Measurements from ENCODE around the gene CD4. TPM values are rescaled to one million over a fixed set of nuclear protein-coding genes. Genes with fewer than 3 reads are reported as not detected.

Gene CD4
- total RNA-seq, 2 donors from 2014 or later = 0.77 to 1.3 TPM

DNA sequence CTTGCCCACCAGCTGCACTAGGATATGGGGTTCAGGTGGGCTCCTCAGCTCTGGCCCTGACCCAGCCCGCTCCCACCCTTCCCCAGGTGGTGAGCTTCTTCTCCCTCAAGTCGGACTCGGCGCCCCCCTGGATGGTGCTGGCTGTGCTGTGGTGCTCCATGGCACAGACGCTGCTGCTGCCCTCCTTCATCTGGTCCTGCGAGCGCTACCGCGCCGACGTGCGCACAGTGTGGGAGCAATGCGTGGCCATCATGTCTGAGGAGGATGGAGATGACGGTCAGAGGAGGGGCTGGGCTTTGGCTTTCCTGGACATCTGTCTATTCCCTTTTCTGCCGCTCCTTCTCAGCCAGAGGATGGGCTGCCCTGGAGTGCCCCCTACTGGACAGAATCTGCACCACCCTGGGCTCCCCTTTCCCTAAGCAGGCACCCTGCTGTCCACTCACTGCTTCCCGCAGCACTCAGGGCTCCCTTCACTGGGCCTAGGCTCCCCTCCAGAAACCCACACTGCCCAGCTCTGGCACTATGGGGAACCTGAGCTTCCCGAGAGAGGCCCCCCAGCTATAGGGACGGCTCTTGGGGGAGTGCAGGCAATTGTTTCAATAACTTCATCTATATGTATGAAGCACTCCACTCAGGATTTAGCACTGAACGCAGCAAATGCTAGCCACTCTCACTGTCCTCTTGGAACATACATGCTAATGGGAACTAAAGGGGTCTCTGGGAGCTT lies 36.2 kb downstream of the CD4 start:
- peak; percentile 98 for DNase-seq
- no peaks in the 10 kb centered on the region for H3K36me3 Mint-ChIP-seq (ENCODE audit: low read depth)
- Histone ChIP-seq H3K27me3 (ENCODE audit: control insufficient read depth, insufficient read depth, low read length, poor library complexity, severe bottlenecking) (peaks cover 19% of the 10 kb centered on the region), H3K36me3 (ENCODE audit: control insufficient read depth, insufficient read depth, low read length) (no peaks in the 10 kb centered on the region), H3K9me3 (ENCODE audit: control insufficient read depth, low read length) (no peaks in the 10 kb centered on the region), H3K9ac (ENCODE audit: extremely low read depth, low read length, poor library complexity, severe bottlenecking) (no peak overlapping the region), H3K27ac (ENCODE audit: low read depth, low read length) (no peak overlapping the region), H3K4me1 (ENCODE audit: control insufficient read depth, insufficient read depth, low read length) (peaks cover 2% of the 10 kb centered on the region), H3K4me3 (ENCODE audit: low read length) (no peak overlapping the region)
- WGBS, 2 experiments (ENCODE audit: insufficient coverage in 1 of 2, insufficient read length in 1 of 2) = 9 to 17% methylated on average over 13 to 19 of the region's 19 CpGs
- peak; percentile 100 for TF ChIP-seq CTCF (conservative IDR thresholded peaks at IDR 0.05)
- peak overlapping the region; percentile 48 for H3K4me3 Mint-ChIP-seq
- no peaks in the 10 kb centered on the region for H3K9me3 Mint-ChIP-seq
- peaks cover 70% of the 10 kb centered on the region for H3K27me3 Mint-ChIP-seq (ENCODE audit: insufficient read depth)
- H3K4me1 Mint-ChIP-seq = peaks cover 36% of the 10 kb centered on the region
- no peak overlapping the region for H3K27ac Mint-ChIP-seq

- peaks cover 6% of the 10 kb centered on the region for H3K36me3 Mint-ChIP-seq (ENCODE audit: low read depth)
- no peak overlapping the region for H3K27ac ChIP-seq (ENCODE audit: low read depth, low read length)
- 79 to 84% methylated on average over 15 to 17 of the region's 17 CpGs for WGBS, 2 experiments (ENCODE audit: insufficient coverage in 1 of 2, insufficient read length in 1 of 2)
- H3K4me3 ChIP-seq (ENCODE audit: low read length) = no peak overlapping the region
- no peak for TF ChIP-seq CTCF (conservative IDR thresholded peaks at IDR 0.05)
- peaks cover 64% of the 10 kb centered on the region for H3K27me3 Mint-ChIP-seq (ENCODE audit: insufficient read depth)
- H3K4me3 Mint-ChIP-seq = no peak overlapping the region
- no peaks in the 10 kb centered on the region for H3K9me3 Mint-ChIP-seq
- H3K36me3 ChIP-seq (ENCODE audit: control insufficient read depth, insufficient read depth, low read length) = peaks cover 6% of the 10 kb centered on the region
- H3K27me3 ChIP-seq (ENCODE audit: control insufficient read depth, insufficient read depth, low read length, poor library complexity, severe bottlenecking) = peaks cover 19% of the 10 kb centered on the region
- peak; percentile 52 for DNase-seq
- H3K9me3 ChIP-seq (ENCODE audit: control insufficient read depth, low read length) = no peaks in the 10 kb centered on the region
- H3K4me1 ChIP-seq (ENCODE audit: control insufficient read depth, insufficient read depth, low read length) = peaks cover 2% of the 10 kb centered on the region
- peaks cover 29% of the 10 kb centered on the region for H3K4me1 Mint-ChIP-seq
- no peak overlapping the region for H3K27ac Mint-ChIP-seq
- H3K9ac ChIP-seq (ENCODE audit: extremely low read depth, low read length, poor library complexity, severe bottlenecking) = no peak overlapping the region
These were observed 36.9 kb downstream of the CD4 start for GRCh38 chr12:6826125-6826733.

- Histone ChIP-seq H3K4me1 (ENCODE audit: control insufficient read depth, insufficient read depth, low read length) (peaks cover 2% of the 10 kb centered on the region), H3K9ac (ENCODE audit: extremely low read depth, low read length, poor library complexity, severe bottlenecking) (no peak overlapping the region), H3K27me3 (ENCODE audit: control insufficient read depth, insufficient read depth, low read length, poor library complexity, severe bottlenecking) (peaks cover 19% of the 10 kb centered on the region), H3K27ac (ENCODE audit: low read depth, low read length) (peak overlapping the region; percentile 61), H3K36me3 (ENCODE audit: control insufficient read depth, insufficient read depth, low read length) (peaks cover 13% of the 10 kb centered on the region), H3K4me3 (ENCODE audit: low read length) (no peak overlapping the region), H3K9me3 (ENCODE audit: control insufficient read depth, low read length) (no peaks in the 10 kb centered on the region)
- Mint-ChIP-seq H3K36me3 (ENCODE audit: low read depth) (peaks cover 12% of the 10 kb centered on the region), H3K27me3 (ENCODE audit: insufficient read depth) (peaks cover 59% of the 10 kb centered on the region), H3K27ac (peak overlapping the region; percentile 67), H3K4me3 (peak overlapping the region; percentile 99), H3K4me1 (peaks cover 28% of the 10 kb centered on the region), H3K9me3 (no peaks in the 10 kb centered on the region)
- peak; percentile 58 for DNase-seq
- WGBS, 2 experiments (ENCODE audit: insufficient coverage in 1 of 2, insufficient read length in 1 of 2) = 84 to 88% methylated on average over 6 to 22 of the region's 22 CpGs
- TF ChIP-seq CTCF (conservative IDR thresholded peaks at IDR 0.05) = peak; percentile 0
These were observed 37.6 kb downstream of the CD4 start for GRCh38 chr12:6826734-6827436.
